ENCODE measurements around the gene NETO2. TPM values are rescaled to one million over a fixed set of nuclear protein-coding genes. Genes with fewer than 3 reads are reported as not detected.

The NETO2 gene
- total RNA-seq, 2 donors from 2014 or later = 3.0 to 3.1 TPM

- H3K36me3 ChIP-seq (replicated peaks in 1 of 2; ENCODE audit: insufficient read depth in 1 of 2, low read depth in 2 of 2) = no peaks in the 10 kb centered on the region
- DNase-seq (no peak), ATAC-seq (no peak)
- intact Hi-C loops (cut with DNase I) = no loop called here
- H3K4me1 ChIP-seq = no peaks in the 10 kb centered on the region
- 48 to 59% methylated on average over 6 of the region's 6 CpGs for WGBS, 2 donors
- TF ChIP-seq POLR2A (IDR thresholded peaks at IDR 0.05) = no peak
- TF ChIP-seq CTCF (IDR thresholded peaks at IDR 0.05) = no peak
- no peaks in the 10 kb centered on the region for H3K27me3 ChIP-seq
- no peak overlapping the region for H3K27ac ChIP-seq
- H3K4me3 ChIP-seq = no peak overlapping the region
- no peaks in the 10 kb centered on the region for H3K9me3 ChIP-seq
Observed at GRCh38 chr16:47028767-47029377, 114.9 kb downstream of the NETO2 start.

Other genes with a start within 250 kb of the NETO2 start
- 10 to 100 TPM; 24.4 to 30.0 TPM for gene DNAJA2, start 170.3 kb downstream of the NETO2 start, total RNA-seq